Ectodermal cell (in vitro differentiated cells): Measurements from ENCODE around the gene PCYT1B.
"Not testable (repeated sequence)": the region's sequence is repeated elsewhere in the genome, so short reads cannot be mapped to it uniquely, and the experiment has no call there.

Source experiments
- H3K27ac ChIP-seq: 2 replicates; pipeline ENCODE4 v1.7.0; 2013; ENCODE audit warnings: mild to moderate bottlenecking, low read depth, low read length; ENCODE audit not compliant: insufficient read depth, poor library complexity, severe bottlenecking
- H3K27me3 ChIP-seq: 2 replicates; pipeline ENCODE4 v1.7.0; 2013; ENCODE audit warnings: mild to moderate bottlenecking, low read length; ENCODE audit not compliant: insufficient read depth, control insufficient read depth, poor library complexity, severe bottlenecking
- H3K36me3 ChIP-seq: one replicate; pipeline ENCODE4 v1.7.0; 2013; ENCODE audit warnings: low read length; ENCODE audit not compliant: control insufficient read depth, insufficient read depth
- H3K4me1 ChIP-seq: one replicate; pipeline ENCODE4 v1.7.0; 2013; ENCODE audit warnings: low read length; ENCODE audit not compliant: control insufficient read depth, insufficient read depth
- H3K4me3 ChIP-seq: 2 replicates; pipeline ENCODE4 v1.7.0; 2013; ENCODE audit warnings: low read depth, low read length, control low read depth; ENCODE audit not compliant: insufficient read depth
- H3K9me3 ChIP-seq: 2 replicates; pipeline ENCODE4 v1.7.0; 2013; ENCODE audit warnings: mild to moderate bottlenecking, low read length, moderate library complexity; ENCODE audit not compliant: control insufficient read depth
- WGBS, 2 experiments: methylation state at CpG; one replicate each; pipeline ENCODE4 v1.1.7; 2013; ENCODE audit warnings: missing lambda C conversion rate in 2 of 2; 5-methylcytosine and 5-hydroxymethylcytosine counted together

The PCYT1B gene

DNA sequence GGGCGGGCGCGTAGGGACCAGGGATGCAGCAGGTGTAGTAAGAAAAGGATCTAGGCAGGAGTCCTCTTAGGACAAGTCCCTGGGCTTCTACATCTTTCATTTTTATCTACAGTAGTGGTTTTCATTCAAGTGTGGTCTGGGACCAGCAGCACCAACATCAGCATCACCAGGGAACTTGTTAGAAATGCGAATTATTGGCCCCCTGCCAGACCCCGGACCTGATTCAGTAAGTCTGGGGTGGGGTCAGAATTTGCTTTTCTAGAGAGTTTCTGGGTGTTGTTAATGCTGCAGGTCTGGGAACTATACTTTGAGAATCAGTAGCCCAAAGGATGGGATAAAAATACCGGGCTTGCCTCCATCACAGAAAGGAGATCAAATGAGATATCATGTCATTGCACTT, 1.3 kb upstream of the PCYT1B start:
- H3K27ac ChIP-seq = no peak overlapping the region
- no peaks in the 10 kb centered on the region for H3K4me1 ChIP-seq
- H3K27me3 ChIP-seq = no peaks in the 10 kb centered on the region
- H3K4me3 ChIP-seq = no peak overlapping the region
- WGBS, 2 experiments = 78 to 82% methylated on average over 2 to 3 of the region's 6 CpGs
- H3K36me3 ChIP-seq = no peaks in the 10 kb centered on the region
- no peaks in the 10 kb centered on the region for H3K9me3 ChIP-seq

DNA sequence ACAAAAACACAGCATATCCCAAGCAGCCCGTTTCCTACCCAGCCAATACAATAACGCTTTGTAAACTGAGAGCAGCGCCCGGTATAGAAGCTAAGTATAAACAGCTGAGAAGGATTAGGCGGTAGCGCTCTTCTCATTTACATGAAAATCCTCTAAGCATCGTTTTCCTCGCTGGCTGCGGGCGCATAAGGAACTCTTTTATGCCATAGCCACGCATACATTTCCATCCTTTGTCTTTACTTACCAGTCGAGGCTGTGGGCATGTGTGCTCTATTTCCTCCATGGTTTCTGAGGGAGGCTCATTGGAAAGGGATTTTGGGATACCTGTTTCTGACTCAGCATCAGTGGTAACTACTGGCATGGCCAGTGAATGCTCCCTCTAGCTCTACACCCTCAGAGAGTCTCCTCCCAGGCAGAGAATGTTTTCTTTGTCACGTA, 383 bp downstream of the PCYT1B start:
- Histone ChIP-seq H3K9me3 (no peaks in the 10 kb centered on the region), H3K4me1 (no peaks in the 10 kb centered on the region), H3K4me3 (peak overlapping the region; percentile 50), H3K27me3 (no peaks in the 10 kb centered on the region), H3K27ac (peak overlapping the region; percentile 95), H3K36me3 (no peaks in the 10 kb centered on the region)
- 0% methylated on average over 13 of the region's 13 CpGs for WGBS, 2 experiments

DNA sequence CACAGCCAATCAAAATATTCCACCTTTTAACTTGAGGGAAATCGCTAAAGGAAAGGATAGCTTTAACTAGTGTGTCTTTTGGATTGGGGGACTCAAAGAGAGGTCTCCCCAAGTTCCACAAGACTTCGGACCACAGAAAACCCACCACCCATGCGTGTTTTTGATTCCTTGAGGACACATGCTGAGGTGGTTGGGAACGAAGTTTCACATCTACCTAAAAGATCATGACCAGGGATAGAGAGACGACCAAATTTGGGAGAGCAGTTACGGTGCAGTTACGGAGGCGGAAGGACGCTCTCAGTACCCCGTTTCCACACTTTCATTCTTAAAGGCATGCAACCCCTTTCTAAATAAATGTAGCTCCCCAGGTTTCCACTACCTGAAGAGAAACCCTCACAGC, 1.1 kb downstream of the PCYT1B start:
- no peaks in the 10 kb centered on the region for H3K27me3 ChIP-seq
- no peaks in the 10 kb centered on the region for H3K9me3 ChIP-seq
- no peaks in the 10 kb centered on the region for H3K36me3 ChIP-seq
- WGBS, 2 experiments = 0 to 1% methylated on average over 9 to 10 of the region's 10 CpGs
- peak overlapping the region; percentile 95 for H3K27ac ChIP-seq
- peak overlapping the region; percentile 50 for H3K4me3 ChIP-seq
- H3K4me1 ChIP-seq = no peaks in the 10 kb centered on the region

DNA sequence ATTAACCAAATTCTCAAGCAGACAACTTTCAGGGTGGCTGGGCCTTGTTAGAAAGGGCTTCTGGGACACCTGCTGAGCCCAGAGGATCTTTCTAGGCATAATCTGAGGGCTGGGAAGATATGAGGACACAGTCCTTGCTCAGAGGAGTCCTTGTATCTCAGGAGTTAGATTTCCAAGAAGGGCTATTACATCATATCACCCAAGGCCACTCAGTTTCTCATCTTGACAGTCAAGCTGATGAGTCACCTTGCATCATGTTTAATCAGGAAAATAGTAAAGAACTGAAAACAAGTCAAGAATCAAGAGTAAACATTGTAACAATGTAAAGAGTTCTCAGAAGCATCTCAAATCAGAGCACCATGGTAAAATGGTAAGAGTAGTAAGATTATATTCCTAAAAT, 4.0 kb downstream of the PCYT1B start:
- H3K27ac ChIP-seq = no peak overlapping the region
- no peaks in the 10 kb centered on the region for H3K36me3 ChIP-seq
- no peak overlapping the region for H3K4me3 ChIP-seq
- H3K4me1 ChIP-seq = peaks cover 4% of the 10 kb centered on the region
- no peaks in the 10 kb centered on the region for H3K9me3 ChIP-seq
- no peaks in the 10 kb centered on the region for H3K27me3 ChIP-seq

DNA sequence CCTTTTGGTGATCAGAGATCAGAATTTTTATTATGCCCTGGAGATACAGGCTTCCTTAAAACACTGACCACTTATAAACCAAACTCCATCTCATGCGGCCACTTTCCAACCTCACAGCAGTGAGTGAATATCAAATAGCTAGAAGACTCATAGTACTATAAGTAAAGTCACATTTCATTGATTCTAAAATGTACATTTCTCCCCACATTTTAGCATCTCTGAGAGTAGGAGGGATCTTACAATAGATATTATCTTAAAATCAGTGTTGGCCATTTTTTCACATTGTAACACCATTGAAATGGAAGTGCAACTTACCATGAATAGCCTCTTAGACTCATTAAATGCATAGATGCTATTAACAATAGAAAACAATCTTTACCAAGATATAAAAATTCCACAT, 17.4 kb downstream of the PCYT1B start:
- Histone ChIP-seq H3K4me3 (no peak overlapping the region), H3K4me1 (no peaks in the 10 kb centered on the region), H3K27me3 (no peaks in the 10 kb centered on the region), H3K9me3 (no peaks in the 10 kb centered on the region), H3K36me3 (no peaks in the 10 kb centered on the region), H3K27ac (no peak overlapping the region)
- WGBS, 2 experiments = 75% methylated on average over 1 of the region's 1 CpG; no CpG with 5 or more reads in 1 of the 2 experiments

DNA sequence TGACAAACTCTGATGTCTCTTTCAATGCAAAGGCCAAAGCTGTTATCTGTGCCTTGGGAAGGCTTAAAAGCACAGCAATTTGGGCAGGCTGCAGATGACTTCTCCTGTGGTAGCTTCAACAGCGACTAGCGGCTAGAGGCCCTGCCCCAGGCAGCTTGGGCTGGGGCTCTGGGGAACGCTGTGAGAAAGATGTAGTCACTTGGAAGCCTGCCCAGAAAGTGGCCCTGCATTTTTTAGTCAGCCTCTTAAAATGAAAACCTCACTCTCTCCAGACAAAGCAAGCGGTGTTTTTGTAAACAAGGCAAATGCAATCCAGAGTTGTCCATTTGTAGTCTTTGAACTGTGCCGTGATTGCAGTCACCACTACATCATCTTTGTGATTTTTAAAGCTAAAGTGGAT, 27.5 kb downstream of the PCYT1B start:
- H3K4me3 ChIP-seq = no peak overlapping the region
- no peaks in the 10 kb centered on the region for H3K9me3 ChIP-seq
- H3K27me3 ChIP-seq = no peaks in the 10 kb centered on the region
- WGBS, 2 experiments = 95 to 96% methylated on average over 5 of the region's 5 CpGs
- no peaks in the 10 kb centered on the region for H3K36me3 ChIP-seq
- no peaks in the 10 kb centered on the region for H3K4me1 ChIP-seq
- H3K27ac ChIP-seq = no peak overlapping the region

DNA sequence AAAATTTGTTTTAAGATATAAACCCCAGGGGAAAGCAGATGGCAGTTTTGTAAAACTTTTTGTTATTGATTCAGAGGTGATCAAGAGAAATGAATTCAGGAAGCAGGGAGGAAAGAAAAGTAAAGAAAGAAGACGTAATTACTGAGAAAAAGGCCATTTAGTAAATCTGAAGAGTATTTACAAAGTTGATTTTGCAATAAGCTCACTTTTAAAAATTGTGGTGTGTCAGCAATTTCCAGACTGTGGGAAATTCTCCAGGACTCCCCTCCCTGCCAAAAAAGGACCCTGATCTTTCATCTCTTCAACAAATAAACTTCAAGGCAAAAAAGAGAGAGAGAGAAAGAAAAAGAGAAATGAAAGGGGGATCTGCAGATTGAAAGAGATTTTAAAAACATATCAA, 36.6 kb downstream of the PCYT1B start:
- 97 to 100% methylated on average over 1 of the region's 1 CpG for WGBS, 2 experiments

DNA sequence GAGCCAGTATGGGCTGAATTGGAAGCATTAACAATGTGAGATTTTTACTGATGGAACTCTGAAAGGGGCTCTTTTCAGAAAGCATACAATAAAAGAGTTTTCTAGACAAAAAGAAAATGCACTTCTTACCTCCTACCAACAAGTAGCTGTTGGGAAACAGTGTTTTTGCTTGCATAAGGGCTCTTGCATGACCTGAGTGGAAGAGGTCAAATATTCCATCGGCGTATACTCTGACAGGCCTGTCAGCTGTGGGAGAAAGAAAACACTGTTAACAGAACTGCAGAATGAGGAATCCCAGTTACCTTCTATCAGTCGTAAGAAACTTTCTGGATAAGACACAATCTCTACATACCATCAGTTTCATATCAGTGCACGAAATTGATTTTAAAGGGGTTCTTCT, 39.5 kb downstream of the PCYT1B start:
- no peak overlapping the region for H3K4me3 ChIP-seq
- no peaks in the 10 kb centered on the region for H3K36me3 ChIP-seq
- no peaks in the 10 kb centered on the region for H3K27me3 ChIP-seq
- H3K4me1 ChIP-seq = no peaks in the 10 kb centered on the region
- WGBS, 2 experiments = 97% methylated on average over 4 of the region's 4 CpGs
- H3K27ac ChIP-seq = no peak overlapping the region
- no peaks in the 10 kb centered on the region for H3K9me3 ChIP-seq

More for the DNA sequence above, 36.6 kb downstream of the PCYT1B start:
- Histone ChIP-seq H3K36me3 (no peaks in the 10 kb centered on the region), H3K27ac (no peak overlapping the region), H3K4me3 (no peak overlapping the region), H3K9me3 (no peaks in the 10 kb centered on the region), H3K27me3 (no peaks in the 10 kb centered on the region), H3K4me1 (no peaks in the 10 kb centered on the region)

DNA sequence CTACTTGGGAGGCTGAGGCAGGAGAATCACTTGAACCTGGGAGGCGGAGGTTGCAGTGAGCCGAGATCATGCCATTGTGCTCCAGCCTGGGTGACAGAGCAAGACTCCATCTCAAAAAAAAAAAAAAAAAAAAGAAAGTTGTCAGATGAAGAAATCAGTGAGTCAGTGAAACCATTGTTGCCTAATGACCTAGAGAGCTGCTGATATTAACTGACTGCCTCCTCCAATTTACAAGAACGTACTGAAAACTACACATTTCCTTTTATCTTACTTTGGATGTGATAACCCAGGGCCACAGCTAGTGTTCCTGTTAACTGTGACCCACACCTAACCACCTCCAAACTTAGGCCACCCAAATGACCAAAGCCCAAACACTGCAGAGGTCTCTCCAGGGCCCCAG, 41.2 kb downstream of the PCYT1B start:
- not testable (repeated sequence) for H3K27ac ChIP-seq, H3K9me3 ChIP-seq, H3K27me3 ChIP-seq, H3K4me1 ChIP-seq, H3K4me3 ChIP-seq, H3K36me3 ChIP-seq
- 89 to 92% methylated on average over 1 to 3 of the region's 3 CpGs for WGBS, 2 experiments

DNA sequence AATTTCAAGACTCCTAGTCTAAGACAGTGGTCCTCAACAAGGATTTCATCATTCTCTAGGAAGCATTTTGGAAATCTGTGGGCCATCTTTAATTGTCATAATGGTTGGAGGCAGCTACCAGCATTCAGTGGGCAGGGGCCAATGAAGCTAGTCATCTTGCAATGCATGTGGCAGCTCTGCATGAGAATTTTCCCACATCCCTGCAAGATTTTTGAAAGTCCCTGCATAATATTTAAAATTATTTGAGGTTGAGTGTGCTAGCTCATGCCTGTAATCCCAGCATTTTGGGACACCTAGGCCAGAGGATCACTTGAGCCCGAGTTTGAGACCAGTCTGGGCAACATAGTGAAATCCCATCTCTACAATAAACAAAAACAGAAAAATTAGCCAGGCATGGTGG, 44.0 kb downstream of the PCYT1B start:
- H3K27ac ChIP-seq = no peak overlapping the region
- H3K27me3 ChIP-seq = no peaks in the 10 kb centered on the region
- H3K9me3 ChIP-seq = no peaks in the 10 kb centered on the region

DNA sequence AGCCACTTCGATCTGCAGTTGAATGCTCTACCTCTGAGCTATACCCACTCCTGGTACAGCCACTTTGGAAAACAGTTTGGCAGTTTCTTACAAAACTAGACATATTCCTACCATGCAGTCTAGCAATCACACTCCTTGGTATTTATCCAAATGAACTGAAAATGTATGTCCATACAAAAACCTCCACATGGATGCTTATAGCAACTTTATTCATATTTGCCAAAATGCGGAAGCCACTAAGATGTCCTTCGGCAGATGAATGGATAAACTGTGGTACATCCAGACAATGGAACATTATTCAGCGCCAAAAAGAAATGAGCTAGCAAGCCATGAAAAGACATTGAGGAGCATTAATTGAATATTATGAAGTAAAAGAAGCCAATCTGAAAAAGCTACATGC, 45.3 kb downstream of the PCYT1B start:
- Histone ChIP-seq H3K36me3 (no peaks in the 10 kb centered on the region), H3K27ac (no peak overlapping the region), H3K4me3 (no peak overlapping the region), H3K9me3 (no peaks in the 10 kb centered on the region), H3K27me3 (no peaks in the 10 kb centered on the region), H3K4me1 (no peaks in the 10 kb centered on the region)
- 94 to 97% methylated on average over 4 of the region's 4 CpGs for WGBS, 2 experiments

More for the DNA sequence above, 44.0 kb downstream of the PCYT1B start:
- WGBS, 2 experiments = 83 to 93% methylated on average over 1 of the region's 1 CpG
- Histone ChIP-seq H3K4me1 (no peaks in the 10 kb centered on the region), H3K36me3 (no peaks in the 10 kb centered on the region), H3K4me3 (no peak overlapping the region)
